K562 (cell line): Measurements from ENCODE around the gene ANKRD6. TPM values are rescaled to one million over a fixed set of nuclear protein-coding genes. Genes with fewer than 3 reads are reported as not detected.

Experiments used
- ATAC-seq: fragments of 200-7000 bp; cut with Tn5 transposase; 3 replicates; pipeline ENCODE4 v1.9.1; 2020; ENCODE audit warnings: moderate library complexity
- BruUV-seq: library from RNA; stranded (reverse); fragments of 400-500 nt; replicated peaks from 2 replicates; lab custom pipeline; 2021; lab: Mats Ljungman, UMichigan
- CTCF ChIA-PET: fragments of 300-600 bp; formaldehyde crosslinking; extraction: SDS; loops from one replicate; lab custom pipeline; 2021; ENCODE audit warnings: low intra/inter-chr PET ratio; lab: Yijun Ruan, JAX
- POLR2A ChIA-PET: fragments of 300-600, 350-650 bp; sonication (Branson Sonifier 250); formaldehyde crosslinking; extraction: SDS; loops from one replicate; lab custom pipeline; 2021; ENCODE audit warnings: antibody characterized with exemption, inconsistent platforms; lab: Yijun Ruan, JAX
- DNase-seq, 4 experiments: peaks; one replicate each; pipeline versions ENCODE4 v3.0.0 to v3.0.0-alpha.2; 2011 to 2018; ENCODE audit warnings: low spot score in 3 of 4, mixed read lengths in 3 of 4; ENCODE audit errors: extremely low read depth in 1 of 4
- FAIRE-seq: peaks from 2 replicates; lab custom pipeline; 2011; peaks lifted over from hg19 to GRCh38; lab: Jason Lieb, UNC
- H2AFZ ChIP-seq: 2 replicates; pipeline ENCODE4 v1.6.0; 2011; ENCODE audit warnings: low read depth, low read length, control low read depth, inconsistent platforms
- H3K27ac ChIP-seq: fragments of 200-600 bp; 3 replicates; pipeline ENCODE4 v1.8.0; 2011; ENCODE audit warnings: low read depth, mild to moderate bottlenecking, control low read depth, inconsistent platforms, low read length, moderate library complexity, mixed read lengths; ENCODE audit errors: extremely low read depth
- H3K27me3 ChIP-seq, 2 experiments: fragments of 300-600 bp in 1 of 2; 2 replicates in 1 of 2; 3 replicates in 1 of 2; pipeline versions ENCODE4 v1.6.0 to v1.8.0; 2011; ENCODE audit warnings: inconsistent platforms in 2 of 2, low read length in 2 of 2, mild to moderate bottlenecking in 1 of 2, mixed read lengths in 1 of 2, moderate library complexity in 1 of 2; ENCODE audit not compliant: control insufficient read depth in 2 of 2, insufficient read depth in 2 of 2
- H3K36me3 ChIP-seq: fragments of 300-600 bp; 3 replicates; pipeline ENCODE4 v1.8.0; 2011; ENCODE audit warnings: mild to moderate bottlenecking, low read length, inconsistent platforms; ENCODE audit not compliant: control insufficient read depth, insufficient read depth
- H3K4me1 ChIP-seq, 2 experiments: fragments of 200-600 bp in 1 of 2; replicated peaks in 1 of 2; 2 replicates in 1 of 2; 3 replicates in 1 of 2; pipeline versions ENCODE4 v1.5.1 to v1.8.0; 2011; ENCODE audit warnings: inconsistent platforms in 2 of 2, low read length in 2 of 2, mild to moderate bottlenecking in 1 of 2, mixed read lengths in 1 of 2, moderate library complexity in 1 of 2; ENCODE audit not compliant: control insufficient read depth in 2 of 2, insufficient read depth in 2 of 2
- H3K4me2 ChIP-seq: 2 replicates; pipeline ENCODE4 v1.6.1; 2011; ENCODE audit warnings: low read length, control low read depth, inconsistent platforms, mixed read lengths; ENCODE audit not compliant: insufficient read depth
- H3K4me3 ChIP-seq: fragments of 200-600 bp; sonication (generic), shearing (Covaris generic); 2 replicates; pipeline ENCODE4 v1.5.1; 2016; ENCODE audit warnings: control low read depth, inconsistent platforms
- H3K79me2 ChIP-seq: fragments of 200-600 bp; 3 replicates; pipeline ENCODE4 v1.8.0; 2011; ENCODE audit warnings: low read length, inconsistent platforms; ENCODE audit not compliant: control insufficient read depth, insufficient read depth
- H3K9ac ChIP-seq, 2 experiments: 2 replicates each; pipeline versions ENCODE4 v1.6.0 to v1.6.1; 2011; ENCODE audit warnings: low read depth in 2 of 2, low read length in 2 of 2, control low read depth in 1 of 2, inconsistent platforms in 1 of 2, mild to moderate bottlenecking in 1 of 2, mixed read lengths in 1 of 2; ENCODE audit not compliant: insufficient read depth in 1 of 2
- H3K9me1 ChIP-seq: one replicate; pipeline ENCODE4 v1.6.0; 2011; ENCODE audit warnings: inconsistent platforms, mild to moderate bottlenecking, low read length, moderate library complexity; ENCODE audit not compliant: control insufficient read depth, insufficient read depth
- H3K9me3 ChIP-seq: replicated peaks from 2 replicates; pipeline ENCODE4 v1.5.1; 2011; ENCODE audit warnings: low read depth, low read length, inconsistent platforms; ENCODE audit not compliant: control insufficient read depth, insufficient read depth
- H4K20me1 ChIP-seq: replicated peaks from 2 replicates; pipeline ENCODE4 v1.6.1; 2011; ENCODE audit warnings: low read length, inconsistent platforms, mixed read lengths; ENCODE audit not compliant: control insufficient read depth, insufficient read depth
- CCAR2 ChIP-seq: fragments of 200-400 bp; formaldehyde crosslinking; IDR thresholded peaks from 2 replicates; pipeline ENCODE4 v1.6.1; 2017; ENCODE audit warnings: mild to moderate bottlenecking, low read depth, low read length
- PHF20 ChIP-seq: fragments of 450-650 bp; IDR thresholded peaks from 2 replicates; pipeline ENCODE4 v1.6.1; 2018; ENCODE audit not compliant: partially characterized antibody
- ZNF707 ChIP-seq: fragments of 250-450 bp; sonication (Bioruptor Pico); conservative IDR thresholded peaks from 2 replicates; pipeline ENCODE4 v1.8.0; 2022; ENCODE audit warnings: inconsistent platforms, mild to moderate bottlenecking, moderate library complexity
- WGBS: fragments of 100-300 bp; shearing (Covaris generic); methylation state at CpG from one replicate; pipeline ENCODE4 v1.1.6; 2016; ENCODE audit warnings: low coverage, mixed read lengths; ENCODE audit not compliant: insufficient coverage; ENCODE audit errors: missing lambda C conversion rate; 5-methylcytosine and 5-hydroxymethylcytosine counted together
- in situ Hi-C: fragments of 300-500 bp; cut with MboI; formaldehyde crosslinking; loops from 4 replicates; pipeline ENCODE4 v1.15.0; 2018; ENCODE audit warnings: inconsistent platforms, mixed read lengths
- intact Hi-C: fragments of 100-400 bp; cut with micrococcal nuclease; formaldehyde crosslinking; loops from 2 replicates; pipeline ENCODE4 v1.14.2; 2022
- polyA plus RNA-seq, 8 experiments: library from polyadenylated mRNA; depleted of rRNA in 4 of 8; stranded (reverse) in 5 of 8; unstranded in 3 of 8; fragments of >200 nt; fragmentation: Nextera tagmentation in 2 of 8; fragmentation: Illumina TruSeq in 1 of 8; extraction: Ambion mirVana in 2 of 8; extraction: Trizol in 1 of 8; gene quantifications; 2 replicates each; pipeline versions ENCODE4 v1.2.1 to v1.2.3, GENCODE V29; 2011 to 2014; ENCODE audit warnings: inconsistent platforms in 1 of 8, missing spikeins in 1 of 8
- total RNA-seq, 7 experiments: library from RNA; depleted of rRNA in 6 of 7; stranded (reverse); fragments of >200 nt in 6 of 7; fragmentation: Illumina TruSeq in 2 of 7; extraction: Trizol in 2 of 7; gene quantifications; 2 replicates each; pipeline versions ENCODE4 v1.2.1 to v1.2.3, GENCODE V29; 2011 to 2021; ENCODE audit warnings: low replicate concordance in 1 of 7
- TF ChIP-seq, protein P1 (sequence below), 2 experiments: fragments of 450-650 bp; conservative IDR thresholded peaks; 2 replicates each; pipeline ENCODE4 v1.6.1; 2017; ENCODE audit warnings: mild to moderate bottlenecking in 2 of 2, moderate library complexity in 2 of 2

Gene ANKRD6
- total and polyA plus RNA-seq, 9 of the 15 experiments (the other 6 are each of a cell fraction or from before 2014, with no cell fraction given), result 0.04 to 0.22 (median 0.08) TPM; not detected in 4

GRCh38 chr6:89619567-89619966, 186.6 kb downstream of the ANKRD6 start:
- H3K9me1 ChIP-seq, result no peaks in the 10 kb centered on the region
- no TSS peak for BruUV-seq
- H3K27me3 ChIP-seq, result peaks cover 22 to 54% of the 10 kb centered on the region in 2 experiments
- ATAC-seq, result no peak
- H3K36me3 ChIP-seq, result no peaks in the 10 kb centered on the region
- no peak overlapping the region for H3K27ac ChIP-seq
- H2AFZ ChIP-seq, result no peak overlapping the region
- no peak overlapping the region for H3K4me3 ChIP-seq
- 11% methylated on average over 6 of the region's 6 CpGs for WGBS
- TF ChIP-seq PHF20 (no peak), ZNF707 (CRISPR knock-in tag) (no peak), CCAR2 (no peak)
- TF ChIP-seq, protein P1, sequence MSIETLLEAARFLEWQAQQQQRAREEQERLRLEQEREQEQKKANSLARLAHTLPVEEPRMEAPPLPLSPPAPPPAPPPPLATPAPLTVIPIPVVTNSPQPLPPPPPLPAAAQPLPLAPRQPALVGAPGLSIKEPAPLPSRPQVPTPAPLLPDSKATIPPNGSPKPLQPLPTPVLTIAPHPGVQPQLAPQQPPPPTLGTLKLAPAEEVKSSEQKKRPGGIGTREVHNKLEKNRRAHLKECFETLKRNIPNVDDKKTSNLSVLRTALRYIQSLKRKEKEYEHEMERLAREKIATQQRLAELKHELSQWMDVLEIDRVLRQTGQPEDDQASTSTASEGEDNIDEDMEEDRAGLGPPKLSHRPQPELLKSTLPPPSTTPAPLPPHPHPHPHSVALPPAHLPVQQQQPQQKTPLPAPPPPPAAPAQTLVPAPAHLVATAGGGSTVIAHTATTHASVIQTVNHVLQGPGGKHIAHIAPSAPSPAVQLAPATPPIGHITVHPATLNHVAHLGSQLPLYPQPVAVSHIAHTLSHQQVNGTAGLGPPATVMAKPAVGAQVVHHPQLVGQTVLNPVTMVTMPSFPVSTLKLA (conservative IDR thresholded peaks at IDR 0.05), result no peak
- H3K9ac ChIP-seq, result no peak overlapping the region
- intact Hi-C loops, result no loop called here
- no peak for DNase-seq
- 0 out of 5 replicates have a peak, but pooled peaks cover 0 to 3% of the 10 kb centered on the region in 2 experiments for H3K4me1 ChIP-seq
- no peaks in the 10 kb centered on the region for H3K9me3 ChIP-seq
- ChIA-PET POLR2A (no interaction called here), CTCF (no interaction called here)
- no peaks in the 10 kb centered on the region; the same call in 1 of the 2 replicates for H4K20me1 ChIP-seq
- H3K79me2 ChIP-seq, result no peaks in the 10 kb centered on the region
- no peak for FAIRE-seq
- in situ Hi-C loops, result loop anchor here (25.0 kb wide), 1 partner anchor 632 kb away; no protein-coding TSS in a partner anchor
- H3K4me2 ChIP-seq, result no peak overlapping the region
